Spleen (tissue), 7 donors: ENCODE measurements around the gene HOXD10.

Source experiments
- CTCF ChIP-seq, 11 experiments: fragments of 200-600 bp in 7 of 11; fragments of 450-650 bp in 4 of 11; sonication (generic) in 4 of 11; IDR thresholded peaks in 8 of 11; conservative IDR thresholded peaks in 3 of 11; 1 replicate in 7 of 11; 2 replicates in 4 of 11; pipeline versions ENCODE4 v1.4.0 to v1.8.0; 2016 to 2021; ENCODE audit warnings: antibody characterized with exemption in 11 of 11, inconsistent platforms in 4 of 11, mild to moderate bottlenecking in 1 of 11
- POLR2A ChIP-seq, 3 donors: fragments of 450-650 bp; IDR thresholded peaks; one replicate each; pipeline ENCODE4 v1.5.1; 2017; ENCODE audit warnings: antibody characterized with exemption in 3 of 3, mild to moderate bottlenecking in 1 of 3
- POLR2AphosphoS5 ChIP-seq, 3 donors: sonication (generic); formaldehyde crosslinking; IDR thresholded peaks; one replicate each; pipeline ENCODE4 v1.5.1; 2017; ENCODE audit warnings: antibody characterized with exemption in 3 of 3
- donor health status: DM: no; HTN: no; CAD: no; lungs with moderate emphysema.
- donor health status: DM: no; HTN: no; CAD: no.
- donor health status: DM: no; HTN: no; CAD: no.

GRCh38 chr2:176138526-176138922 is 21.9 kb downstream of the HOXD10 start:
- TF ChIP-seq POLR2AphosphoS5 (IDR thresholded peaks at IDR 0.05) (no peak), POLR2A (IDR thresholded peaks at IDR 0.05) (no peak), CTCF (IDR thresholded peaks at IDR 0.05 in 8 of 11, conservative IDR thresholded peaks at IDR 0.05 in 3 of 11) (no peak)
